K562 (cell line): Measurements from ENCODE around the gene PHAX.

Experiments used
- CBFB ChIP-seq: sonication (generic); formaldehyde crosslinking; IDR thresholded peaks from 2 replicates; pipeline ENCODE4 v1.4.0; 2020; ENCODE audit warnings: mild to moderate bottlenecking, missing genetic modification reagents
- HNRNPUL1 ChIP-seq: fragments of 200-400 bp; formaldehyde crosslinking; IDR thresholded peaks from 2 replicates; pipeline ENCODE4 v1.6.1; 2017; ENCODE audit warnings: low read length
- POLR2A ChIP-seq: fragments of 450-650 bp; conservative IDR thresholded peaks from 2 replicates; pipeline ENCODE4 v1.6.1; 2016
- RCOR1 ChIP-seq, 2 experiments: IDR thresholded peaks; 2 replicates each; pipeline ENCODE4 v1.6.1; 2012; ENCODE audit warnings: low read depth in 2 of 2, low read length in 2 of 2, borderline replicate concordance in 1 of 2, improper control_type of control experiment in 1 of 2
- TAF1 ChIP-seq: IDR thresholded peaks from 2 replicates; pipeline ENCODE4 v1.6.1; 2011; ENCODE audit warnings: mild to moderate bottlenecking, low read length, moderate library complexity; ENCODE audit not compliant: insufficient read depth, control insufficient read depth, severe bottlenecking; ENCODE audit errors: extremely low read depth
- ZNF175 ChIP-seq: fragments of 200-800 bp; sonication (Bioruptor generic); IDR thresholded peaks from 2 replicates; pipeline ENCODE4 v1.6.1; 2016; ENCODE audit warnings: low read depth, mild to moderate bottlenecking, missing genetic modification characterization, missing compliant biosample characterization
- ZNF274 ChIP-seq: IDR thresholded peaks from 2 replicates; pipeline ENCODE4 v1.6.1; 2011; ENCODE audit warnings: low read depth, mild to moderate bottlenecking, low read length, moderate library complexity, borderline replicate concordance
- TF ChIP-seq, protein P1 (sequence below), 3 experiments: IDR thresholded peaks in 2 of 3; conservative IDR thresholded peaks in 1 of 3; 2 replicates each; pipeline ENCODE4 v1.5.1; 2011 to 2012; ENCODE audit warnings: low read length in 3 of 3, mild to moderate bottlenecking in 3 of 3, control low read depth in 2 of 3, improper control_type of control experiment in 1 of 3, inconsistent platforms in 1 of 3, low read depth in 1 of 3, mixed read lengths in 1 of 3, moderate library complexity in 1 of 3; ENCODE audit not compliant: insufficient read depth in 2 of 3
- TF ChIP-seq, protein P2 (sequence below): IDR thresholded peaks from 2 replicates; pipeline ENCODE4 v1.6.1; 2016; ENCODE audit warnings: missing genetic modification characterization, missing compliant biosample characterization
- TF ChIP-seq, protein P3 (sequence below): IDR thresholded peaks from 3 replicates; pipeline ENCODE4 v1.6.1; 2011; ENCODE audit warnings: borderline replicate concordance, mild to moderate bottlenecking, moderate library complexity; ENCODE audit not compliant: insufficient read length; ENCODE audit errors: extremely low read depth

DNA sequence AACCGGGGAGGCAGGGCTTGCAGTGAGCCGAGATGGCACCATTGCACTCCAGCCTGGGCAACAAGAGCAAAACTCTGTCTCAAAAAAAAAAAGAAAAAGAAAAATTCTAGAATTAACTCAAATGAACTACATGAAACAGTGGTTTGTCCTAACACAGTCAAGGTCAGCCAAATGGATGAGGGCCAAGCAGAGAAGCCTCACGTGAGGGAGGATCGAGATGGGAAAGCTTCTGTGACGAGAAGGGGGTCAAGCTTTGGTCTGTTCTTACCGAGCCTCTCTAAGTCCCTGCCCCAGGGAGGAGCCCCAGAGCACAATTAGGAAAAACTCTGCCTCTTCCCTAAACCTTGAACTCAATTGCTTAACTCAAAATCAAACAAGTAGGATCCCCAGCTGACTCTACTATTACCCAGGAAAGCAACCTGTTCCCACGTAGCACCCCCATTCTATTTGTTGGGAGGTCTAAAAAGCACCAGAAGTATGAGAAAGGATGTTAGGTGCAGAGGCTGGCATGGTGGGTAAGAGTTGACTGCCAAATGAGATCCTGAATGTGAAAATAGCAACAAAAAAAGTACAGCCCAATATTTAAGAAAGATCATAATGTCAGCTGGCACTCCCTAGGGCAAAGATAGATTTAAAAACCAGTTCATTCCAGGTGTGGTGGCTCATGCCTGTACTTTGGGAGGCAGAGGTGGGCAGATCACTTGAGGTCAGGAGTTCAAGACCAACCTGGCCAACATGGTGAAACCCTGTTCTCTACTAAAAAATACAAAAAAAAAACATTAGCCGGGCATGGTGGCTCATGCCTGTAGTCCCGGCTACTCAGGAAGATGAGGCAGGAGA is 13.0 kb upstream of the PHAX start:
- no peak for TF ChIP-seq HNRNPUL1
- TF ChIP-seq POLR2A = no peak
- TF ChIP-seq, protein P1, sequence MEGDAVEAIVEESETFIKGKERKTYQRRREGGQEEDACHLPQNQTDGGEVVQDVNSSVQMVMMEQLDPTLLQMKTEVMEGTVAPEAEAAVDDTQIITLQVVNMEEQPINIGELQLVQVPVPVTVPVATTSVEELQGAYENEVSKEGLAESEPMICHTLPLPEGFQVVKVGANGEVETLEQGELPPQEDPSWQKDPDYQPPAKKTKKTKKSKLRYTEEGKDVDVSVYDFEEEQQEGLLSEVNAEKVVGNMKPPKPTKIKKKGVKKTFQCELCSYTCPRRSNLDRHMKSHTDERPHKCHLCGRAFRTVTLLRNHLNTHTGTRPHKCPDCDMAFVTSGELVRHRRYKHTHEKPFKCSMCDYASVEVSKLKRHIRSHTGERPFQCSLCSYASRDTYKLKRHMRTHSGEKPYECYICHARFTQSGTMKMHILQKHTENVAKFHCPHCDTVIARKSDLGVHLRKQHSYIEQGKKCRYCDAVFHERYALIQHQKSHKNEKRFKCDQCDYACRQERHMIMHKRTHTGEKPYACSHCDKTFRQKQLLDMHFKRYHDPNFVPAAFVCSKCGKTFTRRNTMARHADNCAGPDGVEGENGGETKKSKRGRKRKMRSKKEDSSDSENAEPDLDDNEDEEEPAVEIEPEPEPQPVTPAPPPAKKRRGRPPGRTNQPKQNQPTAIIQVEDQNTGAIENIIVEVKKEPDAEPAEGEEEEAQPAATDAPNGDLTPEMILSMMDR (IDR thresholded peaks at IDR 0.05 in 2 of 3, conservative IDR thresholded peaks at IDR 0.05 in 1 of 3; ENCODE audit: insufficient read depth in 2 of 3, low read depth in 1 of 3, low read length in 3 of 3) = no peak
- TF ChIP-seq RCOR1 (IDR thresholded peaks at IDR 0.05; ENCODE audit: borderline replicate concordance in 1 of 2, low read depth in 2 of 2, low read length in 2 of 2) = no peak
- TF ChIP-seq, protein P2, sequence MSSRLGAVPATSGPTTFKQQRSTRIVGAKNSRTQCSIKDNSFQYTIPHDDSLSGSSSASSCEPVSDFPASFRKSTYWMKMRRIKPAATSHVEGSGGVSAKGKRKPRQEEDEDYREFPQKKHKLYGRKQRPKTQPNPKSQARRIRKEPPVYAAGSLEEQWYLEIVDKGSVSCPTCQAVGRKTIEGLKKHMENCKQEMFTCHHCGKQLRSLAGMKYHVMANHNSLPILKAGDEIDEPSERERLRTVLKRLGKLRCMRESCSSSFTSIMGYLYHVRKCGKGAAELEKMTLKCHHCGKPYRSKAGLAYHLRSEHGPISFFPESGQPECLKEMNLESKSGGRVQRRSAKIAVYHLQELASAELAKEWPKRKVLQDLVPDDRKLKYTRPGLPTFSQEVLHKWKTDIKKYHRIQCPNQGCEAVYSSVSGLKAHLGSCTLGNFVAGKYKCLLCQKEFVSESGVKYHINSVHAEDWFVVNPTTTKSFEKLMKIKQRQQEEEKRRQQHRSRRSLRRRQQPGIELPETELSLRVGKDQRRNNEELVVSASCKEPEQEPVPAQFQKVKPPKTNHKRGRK (tag) = no peak
- no peak for TF ChIP-seq ZNF274
- TF ChIP-seq TAF1 = no peak
- TF ChIP-seq, protein P3, sequence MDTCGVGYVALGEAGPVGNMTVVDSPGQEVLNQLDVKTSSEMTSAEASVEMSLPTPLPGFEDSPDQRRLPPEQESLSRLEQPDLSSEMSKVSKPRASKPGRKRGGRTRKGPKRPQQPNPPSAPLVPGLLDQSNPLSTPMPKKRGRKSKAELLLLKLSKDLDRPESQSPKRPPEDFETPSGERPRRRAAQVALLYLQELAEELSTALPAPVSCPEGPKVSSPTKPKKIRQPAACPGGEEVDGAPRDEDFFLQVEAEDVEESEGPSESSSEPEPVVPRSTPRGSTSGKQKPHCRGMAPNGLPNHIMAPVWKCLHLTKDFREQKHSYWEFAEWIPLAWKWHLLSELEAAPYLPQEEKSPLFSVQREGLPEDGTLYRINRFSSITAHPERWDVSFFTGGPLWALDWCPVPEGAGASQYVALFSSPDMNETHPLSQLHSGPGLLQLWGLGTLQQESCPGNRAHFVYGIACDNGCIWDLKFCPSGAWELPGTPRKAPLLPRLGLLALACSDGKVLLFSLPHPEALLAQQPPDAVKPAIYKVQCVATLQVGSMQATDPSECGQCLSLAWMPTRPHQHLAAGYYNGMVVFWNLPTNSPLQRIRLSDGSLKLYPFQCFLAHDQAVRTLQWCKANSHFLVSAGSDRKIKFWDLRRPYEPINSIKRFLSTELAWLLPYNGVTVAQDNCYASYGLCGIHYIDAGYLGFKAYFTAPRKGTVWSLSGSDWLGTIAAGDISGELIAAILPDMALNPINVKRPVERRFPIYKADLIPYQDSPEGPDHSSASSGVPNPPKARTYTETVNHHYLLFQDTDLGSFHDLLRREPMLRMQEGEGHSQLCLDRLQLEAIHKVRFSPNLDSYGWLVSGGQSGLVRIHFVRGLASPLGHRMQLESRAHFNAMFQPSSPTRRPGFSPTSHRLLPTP = no peak
- no peak for TF ChIP-seq ZNF175 (CRISPR knock-in tag)
- no peak for TF ChIP-seq CBFB (CRISPR knock-in tag)
